Esophagus squamous epithelium (tissue), 4 donors: ENCODE measurements around the gene CINP.

Experiments
- POLR2A ChIP-seq, 4 donors: fragments of 450-650 bp; IDR thresholded peaks; one replicate each; pipeline ENCODE4 v1.6.1; 2017; ENCODE audit warnings: antibody characterized with exemption in 4 of 4, mild to moderate bottlenecking in 4 of 4, moderate library complexity in 3 of 4
- TF ChIP-seq, protein P1 (sequence below), 6 experiments: fragments of 450-650 bp in 4 of 6; fragments of 200-600 bp in 2 of 6; sonication (generic) in 2 of 6; IDR thresholded peaks; one replicate each; pipeline ENCODE4 v1.5.1; 2016 to 2019; ENCODE audit warnings: antibody characterized with exemption in 6 of 6, mild to moderate bottlenecking in 4 of 6, moderate library complexity in 4 of 6

DNA sequence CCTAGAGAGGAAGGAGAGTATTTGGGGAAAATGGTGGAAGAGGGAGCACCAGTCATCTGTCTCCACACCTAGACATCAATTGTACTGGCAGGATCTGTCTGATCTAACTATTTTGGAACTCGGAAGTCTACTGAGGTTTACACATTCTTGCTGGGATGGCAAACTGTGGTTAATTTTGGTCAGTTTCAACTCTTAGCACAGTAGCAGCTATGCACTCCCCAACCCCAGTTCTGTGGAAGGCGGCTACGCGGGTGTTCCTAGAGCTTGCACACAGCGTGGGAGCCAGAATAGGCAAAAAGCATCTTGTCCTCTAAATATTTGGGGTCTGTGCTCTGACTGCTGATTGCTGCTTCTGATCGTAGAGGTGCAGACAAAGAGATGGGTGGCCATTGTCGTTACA, 33.8 kb upstream of the CINP start:
- TF ChIP-seq, protein P1, sequence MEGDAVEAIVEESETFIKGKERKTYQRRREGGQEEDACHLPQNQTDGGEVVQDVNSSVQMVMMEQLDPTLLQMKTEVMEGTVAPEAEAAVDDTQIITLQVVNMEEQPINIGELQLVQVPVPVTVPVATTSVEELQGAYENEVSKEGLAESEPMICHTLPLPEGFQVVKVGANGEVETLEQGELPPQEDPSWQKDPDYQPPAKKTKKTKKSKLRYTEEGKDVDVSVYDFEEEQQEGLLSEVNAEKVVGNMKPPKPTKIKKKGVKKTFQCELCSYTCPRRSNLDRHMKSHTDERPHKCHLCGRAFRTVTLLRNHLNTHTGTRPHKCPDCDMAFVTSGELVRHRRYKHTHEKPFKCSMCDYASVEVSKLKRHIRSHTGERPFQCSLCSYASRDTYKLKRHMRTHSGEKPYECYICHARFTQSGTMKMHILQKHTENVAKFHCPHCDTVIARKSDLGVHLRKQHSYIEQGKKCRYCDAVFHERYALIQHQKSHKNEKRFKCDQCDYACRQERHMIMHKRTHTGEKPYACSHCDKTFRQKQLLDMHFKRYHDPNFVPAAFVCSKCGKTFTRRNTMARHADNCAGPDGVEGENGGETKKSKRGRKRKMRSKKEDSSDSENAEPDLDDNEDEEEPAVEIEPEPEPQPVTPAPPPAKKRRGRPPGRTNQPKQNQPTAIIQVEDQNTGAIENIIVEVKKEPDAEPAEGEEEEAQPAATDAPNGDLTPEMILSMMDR (IDR thresholded peaks at IDR 0.05), result no peak
- no peak for TF ChIP-seq POLR2A (IDR thresholded peaks at IDR 0.05)
